GM10847 (cell line): ENCODE data around the gene CELF4.

ENCODE experiments used
- POLR2A ChIP-seq: IDR thresholded peaks from 2 replicates; pipeline ENCODE4 v1.6.1; 2011; ENCODE audit not compliant: insufficient read length; ENCODE audit errors: extremely low read depth

CELF4 gene

DNA sequence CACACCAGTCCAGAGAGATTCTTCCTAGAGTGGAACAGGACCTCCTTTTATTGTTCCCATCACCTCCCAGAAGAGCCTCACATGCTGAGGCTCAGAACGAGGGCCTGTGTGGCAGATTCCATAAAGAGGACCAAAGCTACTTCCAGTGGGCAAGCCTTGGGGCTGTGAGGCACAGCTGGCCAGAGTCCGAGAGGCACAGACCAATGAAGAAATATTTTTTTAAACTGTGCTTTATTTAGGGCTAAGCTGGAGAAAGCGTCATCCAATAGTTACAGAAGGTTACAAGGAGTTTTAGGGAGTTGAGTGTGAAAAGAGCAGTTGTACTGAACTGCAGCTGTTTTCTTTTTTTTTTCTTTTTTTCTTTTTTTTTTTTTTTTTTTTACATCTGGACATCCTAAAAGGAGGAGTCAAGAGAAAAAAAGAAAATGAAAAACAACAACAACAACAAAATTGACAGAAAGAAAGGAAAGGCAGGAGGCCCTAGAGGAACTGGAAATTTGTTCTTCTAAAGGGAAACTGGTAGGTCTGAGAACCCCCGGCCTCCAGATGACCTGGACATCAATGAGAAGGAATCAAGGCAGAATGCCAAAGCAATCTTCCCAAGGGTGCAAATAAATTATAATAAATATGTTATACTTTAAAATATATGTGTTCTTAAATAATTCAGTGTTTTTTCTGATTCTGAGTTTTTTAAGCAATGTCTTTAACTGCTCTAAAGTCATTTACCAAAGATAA lies 322.6 kb downstream of the CELF4 start:
- no peak for TF ChIP-seq POLR2A

DNA sequence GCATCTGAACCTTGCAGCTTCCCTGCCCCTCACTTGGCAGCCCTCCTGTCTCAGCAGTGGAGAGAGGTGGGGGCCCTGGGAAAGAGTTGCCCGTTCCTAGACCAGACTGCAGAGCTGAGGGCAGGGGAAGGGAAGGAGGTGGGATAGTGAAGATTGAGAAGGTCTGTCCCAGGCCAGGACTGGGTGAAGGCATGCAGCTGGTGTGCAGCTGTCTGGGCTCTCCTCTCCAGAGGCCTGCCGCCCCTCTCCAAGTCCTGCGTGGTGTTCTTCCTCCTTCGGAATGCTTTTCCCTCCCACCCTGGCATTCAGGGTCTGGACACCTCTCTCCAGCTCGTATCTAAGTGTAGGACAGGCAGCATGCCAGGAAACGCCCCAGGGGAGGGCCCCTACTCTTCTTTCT lies 323.5 kb downstream of the CELF4 start:
- TF ChIP-seq POLR2A: no peak

DNA sequence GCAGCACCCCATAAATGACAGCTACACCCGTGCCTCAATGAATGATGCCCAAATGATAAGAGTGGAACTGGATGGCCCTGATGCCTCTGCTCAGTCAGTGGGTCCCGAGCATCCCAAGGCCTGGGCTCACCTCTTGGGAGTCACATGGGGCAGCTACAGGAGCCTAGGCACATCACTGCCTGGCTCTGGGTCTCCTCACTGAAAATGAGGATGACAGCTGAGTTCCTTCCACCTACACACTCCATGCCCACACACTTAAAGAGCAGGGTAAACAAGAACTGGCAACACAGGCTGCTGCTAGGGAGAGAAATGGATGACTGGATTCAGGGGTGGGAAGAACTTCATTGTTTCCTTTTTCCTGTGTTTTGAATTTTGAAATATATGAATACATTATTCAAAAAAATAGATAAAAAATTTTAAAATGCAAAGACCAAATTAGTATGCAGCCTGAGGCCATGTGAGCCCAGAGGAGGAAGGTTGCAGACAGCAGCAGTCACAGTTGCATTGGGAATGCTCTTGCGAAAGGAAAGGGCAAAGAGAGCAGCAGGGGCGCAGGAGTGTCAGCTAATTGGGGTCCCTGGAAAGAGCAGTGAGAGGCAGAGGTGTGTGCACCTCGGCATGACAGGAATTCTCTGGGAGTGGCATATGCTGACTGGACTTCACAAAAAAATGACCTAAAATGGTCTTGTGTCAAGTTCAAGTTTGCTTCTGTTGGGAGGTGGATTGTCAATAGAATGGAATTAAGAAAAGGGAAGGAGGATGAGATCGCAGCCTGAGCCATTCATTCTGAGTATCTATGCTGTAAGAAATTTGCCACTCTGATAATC lies 327.1 kb downstream of the CELF4 start:
- no peak for TF ChIP-seq POLR2A

DNA sequence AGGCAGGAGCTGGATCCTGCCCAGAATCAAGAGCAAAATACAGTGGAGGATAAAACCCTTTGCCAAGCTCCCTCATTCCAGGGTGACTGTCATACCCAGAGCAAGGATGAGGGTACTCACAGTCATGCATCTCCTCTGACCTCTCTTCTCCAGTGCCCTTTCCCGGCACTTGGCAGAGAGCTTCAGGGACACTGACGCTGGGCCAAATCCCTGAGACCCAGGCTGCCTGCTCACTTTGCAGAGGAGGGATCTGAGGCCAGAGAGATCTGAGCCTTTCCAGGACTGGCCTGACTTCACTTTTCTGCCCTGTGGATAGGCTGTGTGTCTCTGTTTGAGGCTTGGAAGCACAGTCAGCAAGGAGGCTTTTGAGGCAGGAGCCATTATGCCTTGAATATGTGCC lies 330.0 kb downstream of the CELF4 start:
- no peak for TF ChIP-seq POLR2A

DNA sequence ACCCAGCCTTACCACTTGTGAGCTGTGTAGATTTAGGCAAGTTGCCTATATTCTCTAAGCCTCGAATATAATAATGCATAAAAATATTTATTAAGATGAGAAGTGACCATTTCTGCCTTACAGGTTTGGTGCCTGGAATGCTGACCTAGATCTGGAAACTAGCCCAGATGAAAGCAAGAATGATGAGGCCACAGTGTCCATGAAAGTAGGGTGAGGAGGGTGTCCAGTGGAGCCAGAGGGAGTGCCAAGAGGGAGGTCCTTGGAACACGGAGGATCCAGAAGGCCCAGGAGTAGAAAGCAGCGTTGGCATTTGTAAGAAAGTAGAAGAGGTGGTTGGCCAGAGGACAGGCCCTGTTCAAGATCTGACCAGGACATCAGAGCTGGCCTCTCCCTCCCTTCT lies 334.3 kb downstream of the CELF4 start:
- TF ChIP-seq POLR2A: no peak

DNA sequence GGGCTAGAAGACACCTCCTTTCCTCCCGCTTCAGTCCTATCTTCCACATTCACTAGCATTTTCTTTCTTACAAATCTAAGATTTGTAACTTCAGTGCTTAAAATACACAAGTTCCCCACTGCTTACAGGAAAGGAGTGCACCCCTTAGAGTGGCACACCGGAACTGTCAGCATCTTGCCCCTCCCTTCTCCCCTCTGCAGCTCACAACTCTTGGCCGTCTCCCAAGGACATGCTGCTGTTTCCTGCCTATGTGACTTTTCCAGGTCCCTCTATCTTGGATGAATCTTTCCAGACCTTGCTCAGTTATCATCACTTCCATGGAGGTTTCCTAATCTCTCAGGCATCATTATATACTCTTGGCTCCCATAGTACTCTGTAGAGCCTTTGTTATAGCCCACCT lies 334.8 kb downstream of the CELF4 start:
- no peak for TF ChIP-seq POLR2A

DNA sequence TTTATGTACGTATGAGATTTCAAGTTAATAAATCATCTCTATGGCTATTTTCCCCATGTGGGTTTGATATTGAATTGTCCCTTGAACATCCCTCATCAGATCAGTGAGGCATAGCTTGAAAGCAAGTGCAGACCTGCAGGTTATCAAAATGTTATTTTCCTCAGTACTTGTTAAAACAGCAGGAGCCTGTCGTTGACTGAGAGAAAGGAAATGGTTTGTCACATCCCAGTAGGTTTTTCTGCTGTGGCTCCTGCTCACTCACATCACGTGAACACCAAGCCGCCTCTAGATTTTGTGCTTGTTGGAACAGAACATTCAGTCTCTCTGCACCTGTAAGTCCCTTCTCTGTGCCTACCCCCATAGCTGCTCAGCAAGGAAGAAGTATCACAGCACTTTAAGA lies 340.3 kb downstream of the CELF4 start:
- no peak for TF ChIP-seq POLR2A

DNA sequence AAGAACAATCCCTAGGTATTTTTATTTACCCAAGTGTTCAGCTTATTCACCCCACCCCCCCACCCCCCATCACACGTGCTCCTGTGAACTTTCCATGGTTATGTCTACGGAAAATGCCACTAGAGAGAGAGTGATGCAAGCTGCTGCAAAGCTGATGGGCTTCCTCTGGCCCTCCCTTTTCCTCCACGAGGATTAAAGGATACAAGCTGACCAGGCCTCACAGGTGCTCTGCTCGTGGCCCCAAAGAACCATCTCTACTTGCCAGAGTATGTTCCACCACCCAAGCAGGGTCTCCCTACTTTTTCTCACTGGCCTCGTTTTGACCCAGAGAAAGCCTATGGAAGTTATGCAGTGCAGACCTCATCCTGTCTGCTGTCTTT lies 342.6 kb downstream of the CELF4 start:
- TF ChIP-seq POLR2A: no peak

DNA sequence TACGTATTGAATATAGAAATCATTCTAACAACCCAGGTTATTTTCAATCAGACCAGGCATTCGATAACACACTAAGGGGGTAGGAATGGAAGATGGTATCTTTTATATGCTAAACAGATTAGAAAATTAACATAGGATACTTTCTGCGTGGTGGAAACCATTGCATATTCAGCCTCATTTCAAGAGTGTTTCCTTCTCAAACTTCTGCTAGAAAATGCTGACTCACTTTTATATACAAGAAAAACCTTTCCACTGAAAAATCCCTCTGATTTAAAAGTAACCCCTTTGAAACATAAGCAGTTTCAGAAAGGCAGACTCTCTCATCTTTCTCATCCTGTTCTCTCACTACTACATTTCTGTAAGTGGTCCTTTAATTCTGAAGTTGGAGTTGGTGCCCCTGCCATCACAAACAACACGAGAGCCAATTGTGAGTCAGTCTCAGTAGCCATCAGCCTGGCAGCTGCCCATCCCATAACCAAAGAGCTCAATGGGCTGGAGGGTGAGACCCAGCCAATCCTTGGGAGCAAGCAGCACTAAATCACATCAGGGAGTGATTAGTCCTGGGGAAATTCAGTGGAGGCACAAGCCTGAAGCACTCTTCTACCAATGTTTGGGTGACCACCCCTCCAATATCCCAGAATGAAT lies 343.1 kb downstream of the CELF4 start:
- TF ChIP-seq POLR2A: no peak

DNA sequence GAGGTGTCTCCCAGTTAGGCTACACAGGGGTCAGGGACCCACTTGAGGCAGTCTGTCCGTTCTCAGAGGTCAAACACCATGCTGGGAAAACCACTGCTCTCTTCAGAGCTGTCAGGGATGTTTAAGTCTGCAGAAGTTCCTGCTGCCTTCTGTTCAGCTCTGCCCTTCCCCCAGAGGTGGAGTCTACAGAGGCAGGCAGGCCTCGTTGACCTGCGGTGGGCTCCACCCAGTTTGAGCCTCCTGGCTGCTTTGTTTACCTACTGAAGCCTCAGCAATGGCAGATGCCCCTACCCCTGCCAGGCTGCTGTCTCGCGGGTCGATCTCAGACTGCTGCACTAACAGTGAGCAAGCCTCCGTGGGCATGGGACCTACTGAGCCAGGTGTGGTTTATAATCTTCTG lies 346.3 kb downstream of the CELF4 start:
- TF ChIP-seq POLR2A: no peak

DNA sequence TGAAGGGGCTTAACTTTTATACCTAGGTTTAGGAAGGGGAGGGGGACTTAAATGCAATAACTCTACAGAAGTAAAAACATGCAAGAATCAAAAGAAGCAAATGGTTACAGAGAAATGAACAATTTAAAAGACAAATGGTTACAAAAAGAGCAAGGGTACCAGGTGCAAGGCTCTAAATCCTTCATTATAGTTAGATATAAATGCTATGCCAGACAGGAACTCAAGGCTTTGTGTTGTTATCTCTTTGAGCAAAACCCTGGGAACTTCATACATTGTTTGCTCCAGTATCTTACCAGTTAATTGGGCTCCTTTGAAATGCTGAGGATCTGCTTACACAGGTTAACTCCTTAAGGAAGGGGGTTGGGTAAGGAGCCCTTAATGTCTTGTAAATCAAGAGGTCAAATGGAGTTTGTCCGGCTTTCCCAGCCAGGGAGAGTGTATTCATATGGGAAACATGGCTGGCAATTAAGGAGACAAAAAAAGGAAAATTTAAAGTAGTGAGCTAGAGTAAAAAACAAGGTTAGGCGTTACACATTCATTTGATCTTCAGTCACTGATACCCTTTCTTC lies 347.5 kb downstream of the CELF4 start:
- no peak for TF ChIP-seq POLR2A

DNA sequence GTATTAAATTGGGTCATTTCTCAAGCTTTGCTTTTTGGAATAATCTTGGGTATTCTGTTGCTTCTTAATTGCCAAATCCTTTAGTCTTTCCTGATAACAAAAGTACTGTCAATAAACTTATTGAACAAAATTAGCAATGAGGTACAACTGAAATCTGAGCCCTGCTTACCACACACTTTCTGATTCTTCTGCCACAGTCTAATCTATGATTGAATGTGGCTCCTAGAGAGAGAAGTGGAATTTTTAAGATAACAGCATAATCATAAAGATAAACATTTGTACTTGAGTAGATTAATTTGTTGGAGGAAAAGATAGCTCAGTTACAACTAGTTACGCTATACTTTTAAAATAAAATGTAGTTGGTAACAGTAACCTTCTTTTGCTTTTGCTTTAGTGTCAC lies 354.8 kb downstream of the CELF4 start:
- TF ChIP-seq POLR2A: no peak

DNA sequence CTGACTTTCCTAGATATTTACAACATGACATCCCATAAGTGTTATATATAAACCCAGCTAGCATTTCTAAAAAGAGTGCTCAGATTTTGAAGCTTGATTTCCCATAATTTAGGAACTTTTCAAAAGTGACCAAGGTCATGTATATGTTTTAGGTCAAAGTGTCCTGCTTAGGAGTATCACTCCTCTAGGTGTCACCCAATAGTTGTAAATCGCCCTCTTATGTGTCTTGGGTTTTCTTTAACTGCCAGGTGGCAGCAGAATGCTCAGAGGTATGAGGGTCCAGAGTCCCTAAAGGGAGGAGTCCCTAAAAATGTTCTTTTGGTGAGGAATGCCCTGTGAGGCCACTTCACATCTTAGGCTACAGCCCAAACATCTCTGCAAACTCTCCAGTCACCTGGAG lies 358.3 kb downstream of the CELF4 start:
- no peak for TF ChIP-seq POLR2A

DNA sequence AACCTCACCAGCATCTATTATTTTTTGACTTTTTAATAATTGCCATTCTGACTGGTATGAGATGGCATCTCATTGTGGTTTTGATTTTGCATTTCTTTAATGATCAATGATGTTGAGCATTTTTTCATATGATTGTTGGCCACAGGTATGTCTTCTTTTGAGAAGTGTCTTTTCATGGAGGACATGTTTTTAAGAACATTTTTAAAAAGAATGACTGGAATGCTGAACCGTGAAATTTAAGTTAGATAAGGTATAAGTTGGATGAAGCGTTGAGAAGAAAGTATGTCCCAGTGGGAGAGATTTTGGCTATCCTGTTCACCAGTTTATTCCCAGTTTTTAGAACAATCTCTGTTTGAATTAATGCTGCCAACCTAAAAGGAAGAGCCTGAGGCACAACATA lies 365.9 kb downstream of the CELF4 start:
- TF ChIP-seq POLR2A: no peak
